Activated CD4-positive, alpha-beta T cell treated with anti-CD3 and anti-CD28 coated beads, Interleukin-2, amount 50 U/mL, for 24 hours (primary cell): Measurements from ENCODE around the gene SOX21.

Source experiments
- DNase-seq, 2 donors: peaks; one replicate each; pipeline ENCODE4 v3.0.0-alpha.2; 2020; ENCODE audit warnings: low read depth in 1 of 2, low spot score in 1 of 2

Gene SOX21

DNA sequence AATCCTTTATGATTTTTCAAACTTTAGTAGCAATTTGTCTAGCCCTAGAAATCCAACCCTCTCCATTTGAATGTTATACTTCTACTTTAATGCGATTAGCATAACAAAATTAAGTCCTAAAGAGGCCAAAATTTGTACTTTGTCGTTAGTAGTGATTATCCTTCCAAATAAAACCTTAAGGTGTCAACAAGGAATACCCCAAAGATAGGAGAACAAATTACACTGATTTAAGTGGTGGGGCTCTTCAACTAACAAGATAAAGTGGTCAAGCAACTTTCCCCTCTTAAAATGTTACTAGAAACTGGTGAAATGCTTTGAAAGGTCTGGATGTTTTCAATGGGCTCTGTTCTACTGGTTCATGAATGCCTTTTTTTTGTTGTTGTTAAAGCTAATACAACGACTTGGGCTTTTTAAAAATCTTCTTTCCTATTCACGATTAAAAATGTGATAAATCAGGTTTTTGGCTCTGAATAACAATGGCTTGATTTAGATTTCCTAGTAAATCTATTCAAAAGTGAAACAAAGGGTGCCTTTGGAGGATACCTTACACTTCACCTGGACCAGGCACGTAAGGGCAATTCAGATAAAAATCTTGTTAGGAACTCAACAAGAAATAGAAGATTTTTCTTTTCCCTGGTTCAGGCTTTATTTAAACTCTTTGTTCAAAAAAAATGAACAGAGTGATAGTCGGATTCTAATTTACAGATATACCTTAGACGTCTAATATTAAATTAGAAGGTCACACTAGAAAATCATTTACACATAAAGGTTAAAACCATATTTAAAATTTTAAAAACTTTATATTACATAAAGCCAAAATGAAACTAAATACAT is 3.1 kb downstream of the SOX21 start:
- no peak for DNase-seq

DNA sequence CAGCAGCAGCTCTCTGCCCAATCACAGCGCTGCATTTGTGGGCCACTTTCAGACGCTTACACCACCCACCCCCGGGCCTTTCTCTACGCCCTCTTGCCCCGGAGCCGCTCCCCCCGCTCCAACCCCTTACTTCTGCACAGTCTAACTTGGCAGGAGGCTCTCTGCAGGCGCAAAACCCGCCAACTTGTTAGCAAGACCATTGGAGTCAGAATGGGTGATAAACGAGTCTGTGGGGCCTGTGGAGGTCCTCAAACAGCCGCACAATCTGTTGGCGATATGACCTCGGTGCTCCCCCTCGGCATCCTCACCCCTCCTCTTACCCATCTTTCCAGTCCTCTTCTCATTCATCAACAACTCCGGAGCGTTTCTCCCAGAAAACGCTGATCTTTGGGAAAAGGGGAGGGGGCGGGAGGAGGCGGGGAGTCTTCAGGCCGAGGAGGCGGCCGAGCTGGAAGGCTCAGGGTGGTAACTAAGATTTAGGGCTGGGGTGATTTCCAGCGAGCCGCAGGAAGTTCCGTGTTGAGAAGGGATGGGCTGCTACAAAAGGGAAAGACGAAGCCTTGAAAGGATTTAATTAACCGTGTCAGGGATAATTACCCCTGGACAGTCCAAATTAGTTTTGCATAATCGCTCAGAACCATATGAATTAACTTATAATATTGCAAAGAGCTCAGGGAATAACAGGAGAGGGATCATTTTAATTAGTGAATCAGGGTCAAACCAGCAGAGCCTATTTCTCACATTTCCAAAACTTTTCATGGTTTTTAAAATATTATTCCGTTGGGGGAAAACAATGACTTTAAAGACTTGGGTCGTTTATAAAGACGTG is 4.1 kb downstream of the SOX21 start:
- DNase-seq: no peak

DNA sequence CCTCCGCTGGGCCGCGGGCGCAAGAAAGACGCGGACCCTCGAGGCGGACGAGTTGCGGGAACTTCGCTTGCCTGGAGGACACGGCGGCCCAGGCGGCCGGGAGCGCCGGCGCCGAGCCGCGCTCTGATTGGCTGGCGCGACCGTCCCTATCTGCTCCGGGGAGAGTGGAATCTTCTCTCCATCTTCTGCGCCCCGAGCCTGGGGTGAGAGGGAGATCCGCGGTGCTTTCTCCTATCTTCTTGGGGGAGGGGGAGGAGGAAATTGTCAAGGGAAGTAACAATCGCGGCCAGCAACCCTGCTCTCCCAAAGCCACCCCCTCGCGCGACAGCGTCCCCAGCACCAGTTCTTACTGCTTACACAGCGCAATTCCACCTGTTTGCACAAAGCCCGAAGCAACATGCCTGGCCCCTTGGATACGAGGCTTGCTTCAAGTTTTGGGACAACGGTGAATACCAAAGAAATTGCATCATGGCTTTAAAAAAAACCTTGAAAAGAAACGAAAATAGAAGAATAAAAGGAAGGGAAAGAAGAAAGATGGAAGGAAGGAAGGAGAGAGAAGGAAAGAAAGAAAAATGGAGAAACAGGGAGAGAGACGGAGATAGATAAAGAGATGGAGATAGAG is 4.8 kb downstream of the SOX21 start:
- DNase-seq: no peak

DNA sequence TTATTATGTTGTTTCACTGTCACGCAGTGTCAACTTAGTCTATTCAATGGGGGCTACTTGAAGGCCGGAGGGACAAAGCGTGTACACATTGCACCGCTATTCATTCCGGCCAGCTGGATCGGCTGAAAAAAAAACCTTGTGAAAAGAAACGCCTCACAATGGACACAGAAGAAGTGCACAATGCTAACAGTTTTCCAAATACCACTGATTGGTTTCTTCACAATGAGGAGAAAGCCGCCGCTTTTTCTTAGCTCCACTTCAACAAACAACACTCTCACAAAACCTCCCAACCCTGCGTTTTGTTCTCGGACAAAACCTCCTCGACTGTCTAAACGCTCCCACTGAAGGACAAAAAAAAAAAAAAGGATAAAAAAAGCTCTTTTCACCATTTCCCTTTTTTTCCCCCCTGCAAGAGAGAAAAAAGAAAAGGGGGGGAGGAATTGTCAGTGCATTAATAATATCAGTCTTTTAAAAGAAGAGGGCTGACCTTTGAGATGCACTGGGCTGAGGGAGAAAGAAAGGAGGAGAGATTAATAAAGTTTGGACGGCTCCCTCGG is 5.4 kb downstream of the SOX21 start:
- no peak for DNase-seq

DNA sequence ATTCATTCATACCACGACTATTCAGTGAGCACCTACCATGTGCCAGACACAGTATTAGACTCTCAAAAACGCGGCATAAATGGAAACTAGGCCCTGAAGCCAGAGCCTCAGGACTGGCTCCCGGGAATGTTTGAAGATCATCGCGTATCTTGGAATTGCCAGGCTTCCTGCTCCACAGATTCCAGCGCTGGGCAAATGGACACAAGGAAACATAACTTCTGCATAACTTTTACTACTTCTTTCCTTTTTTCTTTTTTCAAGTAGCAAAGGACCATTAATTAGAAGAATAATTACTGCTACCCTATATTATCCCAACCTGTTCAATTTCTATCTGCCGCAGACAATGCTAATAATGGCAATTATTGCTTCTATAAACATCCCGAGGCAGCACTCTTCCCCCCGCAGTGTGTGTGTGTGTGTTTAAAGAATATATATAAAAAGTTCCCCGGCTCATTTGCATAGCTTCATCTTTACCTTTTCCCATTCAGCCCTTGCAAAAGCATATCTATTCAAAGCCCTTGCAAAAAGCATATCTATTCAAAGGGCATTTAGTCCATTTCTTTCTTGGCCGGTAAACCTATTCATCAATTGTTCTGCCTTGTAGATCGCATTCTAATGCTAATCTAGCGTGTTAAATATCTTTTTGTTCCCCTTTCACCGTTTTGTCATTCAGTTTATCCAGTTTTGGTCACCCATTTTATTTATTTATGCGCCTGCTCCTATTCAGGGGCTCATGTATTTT is 6.1 kb downstream of the SOX21 start:
- DNase-seq: no peak

DNA sequence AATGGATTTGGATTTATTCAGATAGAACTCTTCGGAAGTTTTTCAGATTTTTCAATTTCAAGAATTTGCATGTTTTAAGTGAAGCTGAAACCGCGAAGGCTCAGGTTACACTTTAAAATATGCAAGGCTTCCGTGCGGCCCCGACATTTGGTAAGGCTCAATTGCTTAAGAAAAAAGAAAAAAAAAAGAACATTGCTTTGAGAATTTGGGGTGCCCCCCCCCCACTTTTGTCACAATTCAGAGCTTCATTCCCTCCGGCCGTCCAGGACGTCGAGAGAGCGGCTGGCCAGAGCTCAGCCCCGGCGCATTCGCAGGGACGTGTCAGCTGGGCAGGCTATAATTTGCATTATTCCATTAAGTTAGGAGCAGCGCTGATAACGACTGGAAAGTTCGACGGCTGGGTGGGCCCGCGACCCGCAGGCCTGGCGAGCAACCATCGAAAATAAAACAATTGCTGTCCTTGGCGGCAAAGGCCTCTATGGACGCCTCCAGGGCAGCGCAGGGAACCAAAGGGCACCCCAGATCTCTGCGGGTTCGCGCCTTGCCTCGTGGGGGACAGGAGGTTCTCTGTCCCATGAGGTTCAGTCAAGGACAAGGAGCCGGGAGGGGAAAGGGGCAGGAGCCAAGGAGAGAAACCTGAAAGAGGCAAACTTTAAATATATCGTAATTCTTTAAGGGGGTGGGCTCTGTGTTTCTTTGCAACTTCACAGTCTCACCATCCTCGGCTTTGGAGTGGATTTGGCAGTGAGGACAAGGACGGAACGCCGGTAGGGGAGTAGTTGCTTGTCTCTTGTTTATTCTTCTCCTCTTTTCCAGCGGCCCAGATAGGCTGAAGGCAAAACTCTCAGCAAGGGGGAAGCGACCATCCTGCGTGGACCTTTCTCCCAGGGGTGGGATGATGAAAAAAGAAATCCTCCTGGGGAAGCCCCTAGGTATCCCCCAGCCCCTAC is 7.0 kb downstream of the SOX21 start:
- DNase-seq: no peak

DNA sequence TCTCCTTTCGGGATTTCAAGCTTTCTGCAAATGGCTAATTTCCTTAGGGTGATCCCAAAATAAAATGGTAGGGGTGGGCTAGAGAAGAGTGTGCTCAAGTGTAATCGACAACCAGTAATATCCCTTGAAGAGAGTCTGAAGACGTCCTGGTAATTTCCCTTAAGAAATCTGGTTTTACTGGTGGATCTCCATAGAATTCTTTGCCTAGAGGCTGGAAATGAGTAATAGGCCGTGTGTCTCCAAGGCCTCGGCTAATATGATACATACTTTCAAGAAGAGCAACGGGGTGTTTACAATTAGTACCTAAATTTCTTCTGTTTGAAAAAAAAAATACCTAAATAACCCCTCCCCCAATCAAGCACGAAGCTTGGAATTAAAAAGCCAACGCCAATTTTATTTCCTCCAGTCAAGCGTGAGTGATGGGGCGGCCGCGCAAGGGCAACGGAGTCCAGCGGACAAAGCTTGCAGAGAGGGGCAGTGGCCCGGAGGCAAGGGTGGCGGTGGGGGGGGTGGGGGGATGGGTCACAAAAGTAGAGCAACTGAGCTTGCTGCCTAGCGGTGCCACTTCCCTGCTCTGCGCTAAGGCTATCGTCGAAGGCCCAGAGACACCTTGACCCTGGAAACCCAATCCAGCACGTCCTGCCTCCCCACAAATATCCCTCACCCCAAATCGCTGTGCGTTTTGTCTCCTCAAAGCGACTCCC is 7.8 kb downstream of the SOX21 start:
- DNase-seq: no peak

DNA sequence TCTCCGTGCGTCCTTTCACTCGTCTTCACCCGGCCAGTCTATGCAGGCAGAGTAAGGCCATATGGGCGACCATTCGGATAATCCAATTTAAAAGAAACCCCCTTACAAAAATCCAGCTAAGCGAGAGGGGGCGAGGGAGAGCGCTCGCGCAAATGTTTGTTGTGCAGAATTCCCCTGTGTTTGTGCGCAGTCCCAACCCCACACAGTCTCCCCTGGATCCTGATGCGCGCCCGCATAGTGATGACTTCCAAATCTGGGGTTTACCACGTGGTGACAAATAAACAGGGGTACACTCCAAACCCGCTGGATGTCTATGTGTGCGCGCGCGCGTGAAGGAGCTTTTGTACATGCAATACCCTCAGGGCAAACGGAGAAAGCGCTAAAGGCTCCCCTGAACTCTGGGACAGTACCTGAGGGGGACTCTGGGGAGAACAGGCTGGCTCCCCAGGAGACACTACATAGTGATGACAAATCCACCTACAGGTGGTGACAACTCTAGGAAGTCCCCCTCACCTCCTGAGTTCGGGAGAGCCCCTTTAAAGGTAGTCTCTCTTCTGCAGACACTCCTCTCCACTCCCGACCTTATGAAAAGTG is 8.5 kb downstream of the SOX21 start:
- no peak for DNase-seq

DNA sequence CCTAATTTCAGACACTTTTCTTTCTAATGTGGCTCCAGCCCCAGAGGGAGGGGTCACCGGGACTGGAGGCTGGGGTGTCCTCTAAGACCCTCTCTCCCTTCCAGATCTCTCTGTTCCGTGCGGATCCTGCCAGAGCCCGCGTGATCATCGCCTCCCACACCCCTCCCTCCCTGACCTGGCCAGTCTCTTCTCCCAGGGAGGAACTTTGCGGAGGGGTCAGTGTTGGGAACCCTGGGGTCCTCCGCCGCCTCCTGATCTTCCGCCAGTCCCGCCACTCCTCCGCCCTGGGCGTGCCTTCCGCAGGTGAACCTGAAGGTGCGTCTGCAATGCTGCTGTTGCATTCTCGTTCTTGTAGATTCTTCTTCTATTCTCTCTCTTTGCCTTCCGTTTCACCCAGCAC is 9.1 kb downstream of the SOX21 start:
- DNase-seq: no peak

DNA sequence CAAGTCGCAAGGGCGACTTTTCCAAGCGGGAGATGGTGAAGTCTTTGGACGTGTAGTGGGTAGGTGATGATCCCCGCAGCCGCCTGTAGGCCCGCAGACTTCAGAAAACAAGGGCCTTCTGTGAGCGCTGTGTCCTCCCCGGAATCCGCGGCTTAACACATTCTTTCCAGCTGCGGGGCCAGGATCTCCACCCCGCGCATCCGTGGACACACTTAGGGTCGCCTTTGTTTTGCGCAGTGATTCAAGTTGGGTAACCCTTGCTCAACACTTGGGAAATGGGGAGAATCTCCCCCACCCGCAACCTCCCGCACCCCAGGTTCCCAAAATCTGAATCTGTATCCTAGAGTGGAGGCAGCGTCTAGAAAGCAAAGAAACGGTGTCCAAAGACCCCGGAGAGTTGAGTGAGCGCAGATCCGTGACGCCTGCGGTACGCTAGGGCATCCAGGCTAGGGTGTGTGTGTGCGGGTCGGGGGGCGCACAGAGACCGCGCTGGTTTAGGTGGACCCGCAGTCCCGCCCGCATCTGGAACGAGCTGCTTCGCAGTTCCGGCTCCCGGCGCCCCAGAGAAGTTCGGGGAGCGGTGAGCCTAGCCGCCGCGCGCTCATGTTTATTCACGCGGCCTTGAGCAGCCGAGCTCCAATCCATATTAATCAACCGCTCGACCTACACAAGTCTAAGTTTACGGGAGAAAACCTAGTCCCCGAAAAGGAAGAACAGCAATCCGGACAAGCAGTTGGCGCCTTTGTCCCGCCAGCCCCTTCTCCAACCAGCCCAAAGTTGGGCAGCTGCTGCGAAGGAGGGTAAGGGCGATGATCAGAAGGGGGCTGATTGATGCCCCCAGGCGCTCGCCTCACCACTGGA is 9.9 kb downstream of the SOX21 start:
- DNase-seq: no peak

DNA sequence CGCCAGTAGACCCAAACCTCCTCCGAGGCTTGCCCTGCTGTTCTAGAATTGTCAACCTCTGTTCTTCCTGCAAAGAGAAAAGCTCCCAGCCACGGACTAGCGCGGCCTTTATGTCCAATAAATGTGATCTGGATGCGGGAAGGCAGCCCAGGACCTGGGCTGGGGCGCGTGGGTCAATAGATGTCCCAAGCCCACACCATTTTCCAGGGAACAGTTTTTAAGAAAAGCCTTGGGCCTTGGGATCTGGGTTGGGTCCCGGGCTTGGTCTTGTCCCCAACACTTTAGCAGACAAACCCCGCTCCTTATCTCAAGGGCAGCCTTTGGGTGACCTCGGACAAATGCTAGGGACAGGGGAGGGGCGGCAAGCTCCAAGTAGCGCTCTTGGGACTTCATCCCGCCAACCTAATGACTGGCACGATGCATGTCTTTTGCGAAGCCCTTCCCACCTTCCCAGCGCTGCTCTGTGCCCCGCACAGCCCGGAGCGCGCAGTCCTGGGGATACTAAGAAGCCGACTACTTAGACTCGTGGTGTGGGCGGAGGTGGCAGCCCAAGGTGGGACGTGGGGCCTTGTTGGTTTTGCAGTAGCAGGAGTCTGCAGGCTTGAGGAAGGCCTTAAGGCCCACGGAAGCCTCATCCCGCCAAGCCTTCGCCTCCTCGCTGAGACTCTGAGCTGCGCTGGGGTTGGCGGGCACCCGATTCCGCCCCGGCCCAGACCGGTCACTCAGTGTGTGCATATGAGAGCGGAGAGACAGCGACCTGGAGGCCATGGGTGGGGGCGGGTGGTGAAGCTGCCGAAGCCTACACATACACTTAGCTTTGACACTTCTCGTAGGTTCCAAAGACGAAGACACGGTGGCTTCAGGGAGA is 10.8 kb downstream of the SOX21 start:
- DNase-seq: no peak

DNA sequence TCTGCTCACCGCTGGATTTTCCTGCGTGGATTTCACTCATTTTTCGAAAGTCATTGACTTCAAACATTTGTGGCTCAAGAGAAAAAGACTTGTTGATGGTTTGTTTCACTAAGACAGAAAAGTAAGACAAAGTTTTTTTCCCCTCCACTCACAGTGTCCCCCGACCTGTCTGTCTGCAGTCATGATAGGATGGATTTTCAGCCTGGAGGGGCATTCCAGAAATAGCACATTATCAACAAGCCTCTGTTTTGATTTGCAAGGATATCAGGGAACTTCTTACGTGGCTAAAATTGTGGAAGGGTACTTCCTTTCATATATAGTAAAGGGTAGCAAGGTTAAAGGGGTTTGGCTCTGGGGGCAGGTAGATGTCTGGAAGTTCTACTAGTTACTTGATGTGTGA is 11.8 kb downstream of the SOX21 start:
- no peak for DNase-seq

DNA sequence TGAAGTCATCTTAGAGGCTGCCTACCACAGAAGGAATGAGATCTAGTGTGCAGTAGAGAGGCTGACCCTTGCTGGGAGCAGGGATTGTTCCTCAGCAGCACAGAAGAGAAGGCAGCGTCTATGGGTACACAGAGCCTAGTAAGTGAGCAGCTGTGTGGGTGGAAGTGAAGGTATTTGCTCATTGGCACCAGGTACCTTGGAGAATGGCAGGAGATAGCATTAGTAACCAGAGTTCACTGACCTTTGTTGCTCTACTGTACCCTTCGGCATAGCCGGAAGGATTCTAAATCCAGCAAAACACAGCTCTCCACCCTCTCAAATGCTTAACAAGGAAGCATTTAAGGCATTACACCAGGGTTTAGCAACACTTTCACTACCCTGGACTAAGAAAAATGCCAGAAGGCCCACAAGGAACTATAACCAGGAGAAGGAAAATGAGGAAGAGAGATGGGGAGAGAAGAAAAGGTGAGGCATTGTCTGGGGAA is 12.3 kb downstream of the SOX21 start:
- no peak for DNase-seq

DNA sequence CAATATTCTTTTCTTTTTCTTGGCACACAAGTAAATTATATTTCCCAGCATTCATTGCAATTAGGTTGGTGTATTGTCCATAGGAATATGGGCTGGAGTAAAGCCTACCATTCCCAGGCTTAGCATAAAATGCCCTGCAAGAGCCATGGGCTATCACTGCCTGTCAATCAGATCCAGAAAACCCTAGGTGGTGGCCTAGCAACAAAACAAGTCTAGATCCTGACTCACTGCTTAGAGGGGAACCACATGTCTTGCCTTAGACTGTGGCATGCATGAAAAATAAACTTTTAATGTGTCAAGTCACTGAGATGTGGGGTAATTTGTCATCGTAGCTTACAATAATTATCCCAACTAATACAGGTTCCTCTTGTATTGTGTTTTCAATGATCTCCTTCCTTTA is 16.2 kb downstream of the SOX21 start:
- no peak for DNase-seq

DNA sequence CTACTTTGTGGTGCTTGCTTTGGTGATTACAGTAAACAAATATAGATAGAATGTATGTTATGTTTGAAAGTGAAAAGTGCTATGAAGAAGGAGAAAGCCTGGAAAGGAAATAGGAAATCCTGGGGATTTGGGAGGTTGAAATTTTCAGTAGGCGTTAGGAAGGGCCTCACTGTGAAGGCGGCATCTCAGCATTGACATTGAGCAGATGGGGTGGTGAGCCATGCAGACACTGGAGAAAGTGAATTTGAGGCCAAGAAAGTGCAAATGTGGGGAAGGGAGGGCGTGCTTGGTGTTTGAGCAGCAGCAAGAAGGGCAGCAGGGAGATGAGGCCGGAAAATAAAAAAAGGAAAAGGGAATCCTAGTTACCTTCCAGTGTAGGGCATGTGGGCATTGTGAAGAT is 20.3 kb downstream of the SOX21 start:
- DNase-seq: no peak

DNA sequence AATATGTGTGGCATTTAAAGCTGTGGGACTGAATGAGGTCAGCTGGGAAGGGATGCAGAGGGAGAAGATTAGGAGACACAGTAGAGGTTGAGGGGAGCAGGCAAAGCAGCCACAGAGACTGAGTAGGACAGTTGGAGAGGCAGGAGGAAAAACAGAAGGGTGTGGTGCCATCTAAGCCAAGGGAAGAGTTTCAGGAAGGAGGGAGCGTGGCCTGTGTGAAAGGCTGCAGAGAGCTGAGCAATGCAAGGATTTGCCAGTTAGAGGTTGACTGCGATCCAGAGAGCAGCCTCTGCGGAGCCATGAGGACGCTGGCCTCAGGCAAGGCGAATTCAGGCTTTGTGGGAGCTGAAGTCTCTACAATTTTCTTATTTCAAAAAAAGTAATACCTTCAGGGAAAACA is 28.9 kb downstream of the SOX21 start:
- no peak for DNase-seq

DNA sequence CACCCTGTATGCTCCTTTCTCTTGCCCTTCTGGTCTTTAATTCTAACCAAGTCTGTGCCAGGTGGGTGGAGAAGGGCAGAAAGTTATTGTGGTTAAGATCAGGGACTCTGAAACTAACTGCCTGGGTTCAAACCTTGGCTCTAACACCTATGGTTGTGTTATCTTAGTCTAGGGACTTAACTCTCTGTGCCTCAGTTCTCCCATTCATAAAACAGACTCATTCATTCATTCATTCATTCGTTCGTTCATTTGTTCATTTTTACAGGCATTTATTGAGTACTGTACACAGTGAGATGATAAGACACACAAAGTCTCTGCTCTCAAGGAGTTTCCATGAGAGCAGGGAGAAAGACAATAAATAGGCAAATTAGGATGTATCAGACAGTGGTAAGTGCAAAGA is 30.1 kb downstream of the SOX21 start:
- no peak for DNase-seq
